ENCODE data around the gene SLC6A13.

DNA sequence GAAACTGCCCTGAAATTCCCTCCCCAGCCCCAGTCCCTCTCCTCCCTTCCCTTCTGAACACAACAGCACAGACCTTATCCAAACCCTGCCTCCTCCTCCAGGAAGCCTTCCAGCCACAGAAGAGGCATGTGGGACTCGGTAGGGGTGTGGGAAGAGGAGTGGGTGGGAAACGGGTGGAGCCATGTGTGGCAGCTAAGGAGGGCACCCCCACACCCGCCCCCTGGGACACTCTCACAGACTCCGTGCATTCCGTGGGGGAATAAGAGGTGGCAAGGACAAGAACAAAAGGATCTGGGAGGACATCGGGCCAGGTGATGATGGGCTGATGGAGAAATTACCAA lies 73.0 kb downstream of the SLC6A13 start:
- TF ChIP-seq, protein P1, sequence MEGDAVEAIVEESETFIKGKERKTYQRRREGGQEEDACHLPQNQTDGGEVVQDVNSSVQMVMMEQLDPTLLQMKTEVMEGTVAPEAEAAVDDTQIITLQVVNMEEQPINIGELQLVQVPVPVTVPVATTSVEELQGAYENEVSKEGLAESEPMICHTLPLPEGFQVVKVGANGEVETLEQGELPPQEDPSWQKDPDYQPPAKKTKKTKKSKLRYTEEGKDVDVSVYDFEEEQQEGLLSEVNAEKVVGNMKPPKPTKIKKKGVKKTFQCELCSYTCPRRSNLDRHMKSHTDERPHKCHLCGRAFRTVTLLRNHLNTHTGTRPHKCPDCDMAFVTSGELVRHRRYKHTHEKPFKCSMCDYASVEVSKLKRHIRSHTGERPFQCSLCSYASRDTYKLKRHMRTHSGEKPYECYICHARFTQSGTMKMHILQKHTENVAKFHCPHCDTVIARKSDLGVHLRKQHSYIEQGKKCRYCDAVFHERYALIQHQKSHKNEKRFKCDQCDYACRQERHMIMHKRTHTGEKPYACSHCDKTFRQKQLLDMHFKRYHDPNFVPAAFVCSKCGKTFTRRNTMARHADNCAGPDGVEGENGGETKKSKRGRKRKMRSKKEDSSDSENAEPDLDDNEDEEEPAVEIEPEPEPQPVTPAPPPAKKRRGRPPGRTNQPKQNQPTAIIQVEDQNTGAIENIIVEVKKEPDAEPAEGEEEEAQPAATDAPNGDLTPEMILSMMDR (IDR thresholded peaks at IDR 0.05) = no peak
- TF ChIP-seq POLR2A (IDR thresholded peaks at IDR 0.05) (no peak), POLR2AphosphoS5 (IDR thresholded peaks at IDR 0.05) (no peak), EP300 (IDR thresholded peaks at IDR 0.05) (no peak)
